HFFc6 (cell line): ENCODE results near the gene TLR1. TPM values are rescaled to one million over a fixed set of nuclear protein-coding genes. Genes with fewer than 3 reads are reported as not detected.
A peak's percentile ranks its signal among the peaks of the same experiment; 100 is the strongest.

Experiments
- DNase-seq: peaks from one replicate; pipeline ENCODE4 v3.0.0-alpha.2; 2018
- H3K27ac Mint-ChIP-seq: 2 replicates; pipeline ENCODE4 v1.8.0; 2020; ENCODE audit warnings: mild to moderate bottlenecking, mixed read lengths
- H3K27me3 Mint-ChIP-seq: 2 replicates; pipeline ENCODE4 v1.8.0; 2021; ENCODE audit warnings: mild to moderate bottlenecking, moderate library complexity, mixed read lengths; ENCODE audit not compliant: insufficient read depth
- H3K36me3 Mint-ChIP-seq: 2 replicates; pipeline ENCODE4 v1.8.0; 2021; ENCODE audit warnings: low read depth, mixed read lengths
- H3K4me1 Mint-ChIP-seq: 2 replicates; pipeline ENCODE4 v1.8.0; 2020; ENCODE audit warnings: low read depth, mixed read lengths
- H3K4me3 Mint-ChIP-seq: 2 replicates; pipeline ENCODE4 v1.8.0; 2020; ENCODE audit warnings: mild to moderate bottlenecking, moderate library complexity, mixed read lengths
- H3K9me3 Mint-ChIP-seq: 2 replicates; pipeline ENCODE4 v1.8.0; 2020; ENCODE audit warnings: mild to moderate bottlenecking, mixed read lengths
- CTCF ChIP-seq: fragments of 200-600 bp; sonication (generic); IDR thresholded peaks from 2 replicates; pipeline ENCODE4 v1.5.0; 2021; ENCODE audit warnings: antibody characterized with exemption, mild to moderate bottlenecking
- long read RNA-seq: library from polyadenylated mRNA; unstranded; transcript quantifications from one replicate; pipeline ENCODE4 v2.0.0, GENCODE V29; 2019
- total RNA-seq, 6 experiments: library from RNA; stranded (reverse); fragmentation: NEBNext Ultra II Directional; extraction: Animal tissue kit (Norgen Biotek cat#: 25700); gene quantifications; 2 replicates in 1 of 6; 3 replicates in 5 of 6; pipeline ENCODE4 v1.2.3, GENCODE V29; 2021

Gene TLR1
- total RNA-seq: under 1 TPM in 2 of 6 experiments, not detected in 4; 0.07 to 0.10 TPM
- long read RNA-seq: 0 reads

GRCh38 chr4:38804654-38805295 lies at the start of gene TLR1:
TLR1 (minus strand) TSS chr4:38804791; CDS start chr4:38798831, 5,960 bp downstream.
- peaks cover 2% of the 10 kb centered on the region; the same call in 1 of the 2 replicates for H3K27me3 Mint-ChIP-seq
- no peak within 1 kb of the TSS; the same call in 1 of the 2 replicates for H3K27ac Mint-ChIP-seq
- peak within 1 kb of the TSS; percentile 34; the same call in 1 of the 2 replicates for H3K4me3 Mint-ChIP-seq
- H3K9me3 Mint-ChIP-seq: no peaks in the 10 kb centered on the region
- DNase-seq: peak; percentile 42
- H3K36me3 Mint-ChIP-seq: no peaks in the 10 kb centered on the region
- H3K4me1 Mint-ChIP-seq: peaks cover 17% of the 10 kb centered on the region; the same call in 1 of the 2 replicates
- peak; percentile 80 for TF ChIP-seq CTCF

- H3K9me3 Mint-ChIP-seq: peaks cover 12% of the 10 kb centered on the region; the same call in 1 of the 2 replicates
- H3K4me1 Mint-ChIP-seq: no peaks in the 10 kb centered on the region
- no peak overlapping the region for H3K27ac Mint-ChIP-seq
- no peak overlapping the region for H3K4me3 Mint-ChIP-seq
- peaks cover 13% of the 10 kb centered on the region for H3K27me3 Mint-ChIP-seq
- H3K36me3 Mint-ChIP-seq: peaks cover 16% of the 10 kb centered on the region
- no peak for TF ChIP-seq CTCF
- DNase-seq: no peak
Measured at GRCh38 chr4:38846015-38846414, 41.4 kb upstream of the TLR1 start.

GRCh38 chr4:38842994-38843393 lies 38.4 kb upstream of the TLR1 start:
- H3K4me1 Mint-ChIP-seq: peaks cover 6% of the 10 kb centered on the region
- H3K4me3 Mint-ChIP-seq: no peak overlapping the region
- no peak overlapping the region for H3K27ac Mint-ChIP-seq
- DNase-seq: no peak
- no peaks in the 10 kb centered on the region for H3K9me3 Mint-ChIP-seq
- peaks cover 16% of the 10 kb centered on the region for H3K27me3 Mint-ChIP-seq
- TF ChIP-seq CTCF: no peak
- no peaks in the 10 kb centered on the region for H3K36me3 Mint-ChIP-seq

- H3K36me3 Mint-ChIP-seq: no peaks in the 10 kb centered on the region
- H3K27me3 Mint-ChIP-seq: peaks cover 14% of the 10 kb centered on the region; the same call in 1 of the 2 replicates
- TF ChIP-seq CTCF: no peak
- no peak overlapping the region for H3K4me3 Mint-ChIP-seq
- DNase-seq: peak; percentile 61
- H3K4me1 Mint-ChIP-seq: peaks cover 15% of the 10 kb centered on the region
- H3K27ac Mint-ChIP-seq: no peak overlapping the region
- H3K9me3 Mint-ChIP-seq: peaks cover 5% of the 10 kb centered on the region; the same call in 1 of the 2 replicates
Measured at GRCh38 chr4:38837849-38838248, 33.3 kb upstream of the TLR1 start.

- Mint-ChIP-seq H3K9me3 (peaks cover 5% of the 10 kb centered on the region; the same call in 1 of the 2 replicates), H3K27me3 (peaks cover 18% of the 10 kb centered on the region), H3K4me3 (no peak overlapping the region), H3K36me3 (no peaks in the 10 kb centered on the region), H3K27ac (no peak overlapping the region), H3K4me1 (peaks cover 15% of the 10 kb centered on the region)
- TF ChIP-seq CTCF: no peak
- no peak for DNase-seq
Measured at GRCh38 chr4:38837334-38837733, 32.7 kb upstream of the TLR1 start.
